Measurements from ENCODE around the gene CHAT.
A peak's percentile ranks its signal among the peaks of the same experiment; 100 is the strongest.

Gene CHAT

GRCh38 chr10:49597426-49598163 is 16.2 kb upstream of the CHAT start:
- no peak for DNase-seq

GRCh38 chr10:49598164-49598856 is 15.5 kb upstream of the CHAT start:
- no peak for DNase-seq

GRCh38 chr10:49598986-49599385 is 14.9 kb upstream of the CHAT start:
- no peak for DNase-seq

GRCh38 chr10:49599546-49599945 is 14.3 kb upstream of the CHAT start:
- no peak for DNase-seq

- no peak for DNase-seq
Measured at GRCh38 chr10:49600046-49600445, 13.8 kb upstream of the CHAT start.

GRCh38 chr10:49600781-49601400 is 12.9 kb upstream of the CHAT start:
- DNase-seq = no peak

- DNase-seq = no peak
Measured at GRCh38 chr10:49601857-49602256, 12.0 kb upstream of the CHAT start.

- no peak for DNase-seq
Measured at GRCh38 chr10:49602380-49603023, 11.3 kb upstream of the CHAT start.

- peak; percentile 55 for DNase-seq
Measured at GRCh38 chr10:49605216-49605938, 8.5 kb upstream of the CHAT start.

- DNase-seq = peak; percentile 39
Measured at GRCh38 chr10:49605939-49606509, 7.8 kb upstream of the CHAT start.

GRCh38 chr10:49606981-49607535 is 6.8 kb upstream of the CHAT start:
- no peak for DNase-seq

GRCh38 chr10:49608166-49609005 is 5.5 kb upstream of the CHAT start:
- no peak for DNase-seq

- DNase-seq = no peak
Measured at GRCh38 chr10:49609006-49609282, 4.9 kb upstream of the CHAT start.

- peak; percentile 40 for DNase-seq
Measured at GRCh38 chr10:49609283-49610113, 4.3 kb upstream of the CHAT start.

- peak; percentile 63 for DNase-seq
Measured at GRCh38 chr10:49610114-49610457, 3.8 kb upstream of the CHAT start, which contains the start of gene SLC18A3. Gene SLC18A3, plus strand, starts transcription at chr10:49610310. Its CDS starts 431 bp downstream, at chr10:49610741.

GRCh38 chr10:49610458-49611165 is 3.2 kb upstream of the CHAT start:
- DNase-seq = no peak

- DNase-seq = no peak
Measured at GRCh38 chr10:49611166-49611815, 2.5 kb upstream of the CHAT start.

- no peak for DNase-seq
Measured at GRCh38 chr10:49611816-49612512, 1.9 kb upstream of the CHAT start.

Measured in NCI-H345 (cell line).